Measurements from ENCODE around the gene CHRM5. TPM values are rescaled to one million over a fixed set of nuclear protein-coding genes. Genes with fewer than 3 reads are reported as not detected.

The CHRM5 gene
- not detected in 2 replicates for total RNA-seq

GRCh38 chr15:33968224-33968623, at the start of gene CHRM5:
CHRM5 (plus strand) TSS chr15:33968497; CDS start chr15:34062718, 94,221 bp downstream.
- TF ChIP-seq CTCF (conservative IDR thresholded peaks at IDR 0.05; ENCODE audit: low read depth, low read length), result no peak
- no peak for DNase-seq (ENCODE audit: low read depth)
- no peak within 1 kb of the TSS for H3K4me3 ChIP-seq (ENCODE audit: low read depth, low read length)

- TF ChIP-seq CTCF (conservative IDR thresholded peaks at IDR 0.05; ENCODE audit: low read depth, low read length), result no peak
- no peak for DNase-seq (ENCODE audit: low read depth)
- no peak overlapping the region for H3K4me3 ChIP-seq (ENCODE audit: low read depth, low read length)
Observed at GRCh38 chr15:33923446-33923845, 44.9 kb upstream of the CHRM5 start.

- no peak for DNase-seq (ENCODE audit: low read depth)
- TF ChIP-seq CTCF (conservative IDR thresholded peaks at IDR 0.05; ENCODE audit: low read depth, low read length), result no peak
- no peak overlapping the region for H3K4me3 ChIP-seq (ENCODE audit: low read depth, low read length)
Observed at GRCh38 chr15:33926260-33926659, 42.0 kb upstream of the CHRM5 start.

- no peak overlapping the region for H3K4me3 ChIP-seq (ENCODE audit: low read depth, low read length)
- no peak for DNase-seq (ENCODE audit: low read depth)
- TF ChIP-seq CTCF (conservative IDR thresholded peaks at IDR 0.05; ENCODE audit: low read depth, low read length), result no peak
Observed at GRCh38 chr15:33932734-33933133, 35.6 kb upstream of the CHRM5 start.

GRCh38 chr15:33934396-33934795, 33.9 kb upstream of the CHRM5 start:
- H3K4me3 ChIP-seq (ENCODE audit: low read depth, low read length), result no peak overlapping the region
- no peak for DNase-seq (ENCODE audit: low read depth)
- TF ChIP-seq CTCF (conservative IDR thresholded peaks at IDR 0.05; ENCODE audit: low read depth, low read length), result no peak

GRCh38 chr15:33934921-33935320, 33.4 kb upstream of the CHRM5 start:
- no peak for TF ChIP-seq CTCF (conservative IDR thresholded peaks at IDR 0.05; ENCODE audit: low read depth, low read length)
- H3K4me3 ChIP-seq (ENCODE audit: low read depth, low read length), result no peak overlapping the region
- no peak for DNase-seq (ENCODE audit: low read depth)

- no peak for TF ChIP-seq CTCF (conservative IDR thresholded peaks at IDR 0.05; ENCODE audit: low read depth, low read length)
- no peak overlapping the region for H3K4me3 ChIP-seq (ENCODE audit: low read depth, low read length)
- DNase-seq (ENCODE audit: low read depth), result no peak
Observed at GRCh38 chr15:33941279-33942063, 26.8 kb upstream of the CHRM5 start.
